Lower lobe of right lung (tissue), 2 donors: ENCODE results near the gene PIH1D2. TPM values are rescaled to one million over a fixed set of nuclear protein-coding genes. Genes with fewer than 3 reads are reported as not detected.
A peak's percentile ranks its signal among the peaks of the same experiment; 100 is the strongest.

ENCODE experiments used
- ATAC-seq, 2 donors: fragments of 200-7000 bp; cut with Tn5 transposase; one replicate each; pipeline ENCODE4 v1.9.1; 2020 to 2022; ENCODE audit warnings: mild to moderate bottlenecking in 2 of 2, moderate library complexity in 2 of 2
- DNase-seq: peaks from one replicate; pipeline ENCODE4 v3.0.0-alpha.2; 2020
- H3K27ac ChIP-seq: fragments of 200-600 bp; one replicate; pipeline ENCODE4 v1.8.0; 2022
- H3K27me3 ChIP-seq: fragments of 200-600 bp; one replicate; pipeline ENCODE4 v1.8.0; 2022; ENCODE audit warnings: low read depth
- H3K36me3 ChIP-seq: fragments of 200-600 bp; one replicate; pipeline ENCODE4 v1.8.0; 2022; ENCODE audit warnings: mild to moderate bottlenecking
- H3K4me1 ChIP-seq: fragments of 200-600 bp; one replicate; pipeline ENCODE4 v1.8.0; 2022
- H3K4me3 ChIP-seq: fragments of 200-600 bp; one replicate; pipeline ENCODE4 v1.8.0; 2022; ENCODE audit warnings: mild to moderate bottlenecking
- H3K9me3 ChIP-seq: fragments of 200-600 bp; one replicate; pipeline ENCODE4 v1.8.0; 2022
- CTCF ChIP-seq: fragments of 200-600 bp; IDR thresholded peaks from one replicate; pipeline ENCODE4 v1.8.0; 2022; ENCODE audit warnings: antibody characterized with exemption, mild to moderate bottlenecking
- intact Hi-C: fragments of 100-400 bp; cut with DNase I; formaldehyde crosslinking; loops from one replicate; pipeline ENCODE4 v1.11.0; 2022
- total RNA-seq: library from RNA; stranded (reverse); fragmentation: NEBNext Ultra II Directional; extraction: Animal tissue kit (Norgen Biotek cat#: 25700); gene quantifications from one replicate; pipeline ENCODE4 v1.2.1, GENCODE V29; 2021
- donor health status: DM: no; HTN: yes; CAD: no; lungs with severe emphysema.

Gene PIH1D2
- total RNA-seq, 1 donor from 2014 or later, result 6.4 TPM

- Histone ChIP-seq H3K27me3 (no peaks in the 10 kb centered on the region), H3K27ac (no peak overlapping the region), H3K4me3 (no peak overlapping the region), H3K9me3 (no peaks in the 10 kb centered on the region), H3K36me3 (no peaks in the 10 kb centered on the region), H3K4me1 (no peaks in the 10 kb centered on the region)
- intact Hi-C loops, result no loop called here
- DNase-seq, result no peak
- no peak for TF ChIP-seq CTCF
- no peak for ATAC-seq
Observed at GRCh38 chr11:112114460-112114859, 40.6 kb upstream of the PIH1D2 start.

DNA sequence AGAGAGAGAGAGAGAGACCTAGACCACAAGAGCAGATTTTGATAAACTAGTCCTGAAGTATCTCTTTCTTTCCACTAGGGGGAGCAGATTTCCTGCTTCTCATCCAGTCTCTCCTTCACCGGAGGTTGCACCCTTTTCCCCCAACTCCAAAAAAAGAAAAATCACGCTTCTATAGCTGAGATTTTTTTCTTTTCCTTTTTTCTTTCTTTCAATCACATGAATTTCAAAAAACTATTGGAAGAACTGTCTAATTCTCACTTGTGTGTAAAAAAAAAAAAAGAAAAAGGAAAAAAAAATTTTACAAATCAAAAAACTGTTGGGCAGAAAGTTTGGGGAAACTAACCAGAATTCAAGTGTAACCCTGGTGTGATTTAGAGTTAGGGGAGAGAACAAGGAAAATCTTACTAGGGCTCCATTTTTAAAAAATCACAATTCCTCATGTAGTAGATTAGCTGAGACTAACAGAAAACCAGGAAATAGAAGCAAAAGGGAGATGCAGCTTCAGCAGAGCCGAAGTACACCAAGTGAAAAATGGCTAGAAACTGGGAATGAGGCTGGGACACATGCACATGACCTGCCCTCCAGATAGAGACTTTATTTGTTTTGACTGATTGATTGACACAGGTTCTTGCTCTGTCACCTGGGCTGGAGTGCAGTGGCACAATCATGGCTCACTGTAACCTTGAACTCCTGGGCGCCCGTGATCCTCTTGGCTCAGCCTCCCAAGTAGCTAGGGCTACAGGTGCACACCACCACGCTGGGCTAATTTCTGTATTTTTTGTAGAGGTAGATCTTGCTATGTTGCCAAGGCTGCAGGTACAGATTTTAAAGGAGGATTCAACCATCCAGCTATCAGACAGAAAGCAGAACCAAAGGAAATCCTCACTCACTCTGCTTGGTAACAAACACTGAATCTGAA, 40.0 kb upstream of the PIH1D2 start:
- ATAC-seq, result peak; percentile 76
- intact Hi-C loops, result no loop called here

DNA sequence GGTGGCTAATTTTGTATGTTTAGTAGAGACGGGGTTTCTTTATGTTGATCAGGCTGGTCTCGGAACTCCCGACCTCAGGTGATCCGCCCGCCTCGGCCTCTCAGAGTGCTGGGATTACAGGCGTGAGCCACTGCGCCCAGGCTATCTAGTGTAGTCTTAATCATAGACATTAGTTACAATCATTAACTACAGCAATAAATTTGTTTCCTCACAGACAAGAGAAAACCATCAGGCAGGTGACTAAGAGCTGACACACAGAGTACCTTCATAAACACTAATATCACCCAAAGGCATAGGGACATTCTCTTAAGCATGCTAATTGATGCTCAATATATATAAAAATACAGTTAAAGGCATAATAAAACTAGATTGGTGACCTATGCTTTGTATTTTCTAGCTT, 32.3 kb upstream of the PIH1D2 start:
- intact Hi-C loops, result no loop called here
- Histone ChIP-seq H3K4me3 (no peak overlapping the region), H3K36me3 (peaks cover 6% of the 10 kb centered on the region), H3K4me1 (no peaks in the 10 kb centered on the region), H3K27me3 (no peaks in the 10 kb centered on the region), H3K27ac (no peak overlapping the region), H3K9me3 (no peaks in the 10 kb centered on the region)
- no peak for DNase-seq
- ATAC-seq, result no peak
- TF ChIP-seq CTCF, result no peak

More for the DNA sequence above, 40.0 kb upstream of the PIH1D2 start:
- Histone ChIP-seq H3K27ac (no peak overlapping the region), H3K36me3 (no peaks in the 10 kb centered on the region), H3K4me1 (no peaks in the 10 kb centered on the region), H3K9me3 (no peaks in the 10 kb centered on the region), H3K27me3 (no peaks in the 10 kb centered on the region), H3K4me3 (no peak overlapping the region)
- DNase-seq, result no peak
- peak; percentile 62 for TF ChIP-seq CTCF

DNA sequence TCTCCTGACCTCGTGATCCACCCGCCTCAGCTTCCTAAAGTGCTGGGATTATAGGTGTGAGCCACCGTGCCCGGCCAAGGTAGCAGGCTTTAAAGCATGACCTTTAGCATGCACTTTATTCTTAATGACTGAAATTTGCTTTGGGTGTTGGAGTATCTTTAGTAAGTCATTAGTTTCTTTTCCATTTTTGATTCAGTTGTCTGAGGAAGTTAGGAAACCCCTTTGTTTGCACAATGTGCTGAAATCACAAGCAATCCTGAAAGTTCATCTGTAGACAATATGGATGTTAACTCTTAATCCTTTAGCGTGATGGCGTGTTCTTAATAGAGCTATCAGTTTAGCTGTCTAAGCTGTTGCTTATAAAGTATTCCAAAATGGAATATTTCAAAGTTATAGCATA, 29.6 kb upstream of the PIH1D2 start:
- no peaks in the 10 kb centered on the region for H3K9me3 ChIP-seq
- ATAC-seq, result peak in 1 of 2 donors; percentile 33
- no peaks in the 10 kb centered on the region for H3K4me1 ChIP-seq
- peaks cover 6% of the 10 kb centered on the region for H3K36me3 ChIP-seq
- no peaks in the 10 kb centered on the region for H3K27me3 ChIP-seq
- intact Hi-C loops, result no loop called here
- DNase-seq, result no peak
- no peak overlapping the region for H3K4me3 ChIP-seq
- H3K27ac ChIP-seq, result no peak overlapping the region
- no peak for TF ChIP-seq CTCF

- Histone ChIP-seq H3K4me1 (no peaks in the 10 kb centered on the region), H3K9me3 (no peaks in the 10 kb centered on the region)
Observed at GRCh38 chr11:112100462-112100861, 26.6 kb upstream of the PIH1D2 start.

More at GRCh38 chr11:112100462-112100861, 26.6 kb upstream of the PIH1D2 start:
- TF ChIP-seq CTCF, result no peak
- ATAC-seq, result no peak
- Histone ChIP-seq H3K4me3 (no peak overlapping the region), H3K36me3 (peaks cover 26% of the 10 kb centered on the region), H3K27ac (no peak overlapping the region), H3K27me3 (no peaks in the 10 kb centered on the region)
- intact Hi-C loops, result no loop called here
- no peak for DNase-seq
